Measurements from ENCODE around the gene SNX4.

GRCh38 chr3:125433091-125433534 lies 86.9 kb downstream of the SNX4 start:
- no peak for TF ChIP-seq CTCF (IDR thresholded peaks at IDR 0.05; ENCODE audit: low read length)
- no peak for TF ChIP-seq EZH2 (IDR thresholded peaks at IDR 0.05; ENCODE audit: borderline replicate concordance, low read length)
